HG02970 (cell line): ENCODE data around the gene SCCPDH.
"Not testable (repeated sequence)": the region's sequence is repeated elsewhere in the genome, so short reads cannot be mapped to it uniquely, and the experiment has no call there.

ENCODE experiments used
- ATAC-seq: cut with Tn5 transposase; IDR thresholded peaks from one replicate; pipeline ENCODE4 v1.9.1; 2021; ENCODE audit warnings: mild to moderate bottlenecking, moderate library complexity, moderate number of reproducible peaks; ENCODE audit not compliant: unreplicated experiment, low FRiP score

SCCPDH gene

DNA sequence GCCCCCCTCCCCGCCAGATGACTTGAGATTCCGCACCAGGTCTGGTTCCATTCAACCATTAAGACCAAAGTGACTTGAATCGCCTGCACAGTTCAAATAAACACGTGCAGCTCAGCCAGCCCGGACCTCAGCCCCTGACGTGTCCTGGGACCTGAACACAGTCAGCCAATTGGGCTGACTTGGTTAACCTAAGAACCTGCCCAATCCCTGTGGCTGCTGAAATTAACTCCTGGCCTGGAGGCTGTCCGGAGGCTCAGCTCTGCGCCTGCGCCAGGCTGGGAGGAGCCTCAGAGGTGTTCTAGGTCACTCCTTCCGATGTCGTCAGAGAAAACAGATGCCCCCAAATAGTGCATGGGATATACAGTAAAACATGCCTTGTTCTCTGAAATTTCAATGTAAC lies 73.4 kb downstream of the SCCPDH start:
- ATAC-seq = no peak

DNA sequence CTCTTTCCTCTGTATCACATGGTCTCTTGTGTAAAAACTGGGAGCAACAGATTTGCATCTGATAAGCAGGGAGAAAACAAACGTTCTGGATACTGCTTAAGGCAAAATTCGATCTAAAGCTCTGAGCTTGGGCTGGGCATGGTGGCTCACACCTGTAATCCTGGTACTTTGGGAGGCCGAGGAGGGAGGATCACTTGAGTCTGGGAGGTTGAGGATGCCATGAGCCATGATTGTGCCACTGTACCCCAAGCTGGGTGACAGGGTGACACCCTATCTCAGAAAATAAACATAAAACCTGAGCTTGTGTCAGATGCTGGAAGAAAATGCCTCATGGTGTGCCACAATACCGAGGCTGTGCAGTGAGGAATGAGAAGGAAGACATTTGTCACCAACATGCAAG lies 73.9 kb downstream of the SCCPDH start:
- ATAC-seq = no peak

- ATAC-seq = no peak
Observed at GRCh38 chr1:246798606-246799496, 74.6 kb downstream of the SCCPDH start.

DNA sequence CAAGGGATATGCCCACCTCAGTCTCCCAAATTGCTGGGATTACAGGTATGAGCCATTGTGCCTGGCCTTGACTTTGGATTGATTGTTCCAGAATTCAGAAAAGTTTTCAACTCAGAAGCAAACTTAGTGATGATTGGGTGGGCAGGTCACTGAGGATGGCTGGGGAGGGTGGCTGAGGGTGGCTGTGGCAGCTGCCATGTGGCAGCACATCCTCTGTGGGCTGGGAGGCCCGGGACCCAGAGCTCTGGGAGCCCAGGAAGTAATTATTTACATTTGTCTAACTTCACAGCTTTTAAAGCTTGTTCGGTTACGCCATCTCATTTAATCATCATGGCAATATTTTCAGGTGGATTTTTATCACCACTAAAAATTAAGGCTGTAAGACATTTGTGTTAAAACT lies 76.1 kb downstream of the SCCPDH start:
- no peak for ATAC-seq

- no peak for ATAC-seq
Observed at GRCh38 chr1:246800756-246801155, 76.5 kb downstream of the SCCPDH start.

- no peak for ATAC-seq
Observed at GRCh38 chr1:246801241-246802020, 77.2 kb downstream of the SCCPDH start.

GRCh38 chr1:246803373-246803772 lies 79.2 kb downstream of the SCCPDH start:
- no peak for ATAC-seq

GRCh38 chr1:246803883-246804282 lies 79.7 kb downstream of the SCCPDH start:
- ATAC-seq = no peak

DNA sequence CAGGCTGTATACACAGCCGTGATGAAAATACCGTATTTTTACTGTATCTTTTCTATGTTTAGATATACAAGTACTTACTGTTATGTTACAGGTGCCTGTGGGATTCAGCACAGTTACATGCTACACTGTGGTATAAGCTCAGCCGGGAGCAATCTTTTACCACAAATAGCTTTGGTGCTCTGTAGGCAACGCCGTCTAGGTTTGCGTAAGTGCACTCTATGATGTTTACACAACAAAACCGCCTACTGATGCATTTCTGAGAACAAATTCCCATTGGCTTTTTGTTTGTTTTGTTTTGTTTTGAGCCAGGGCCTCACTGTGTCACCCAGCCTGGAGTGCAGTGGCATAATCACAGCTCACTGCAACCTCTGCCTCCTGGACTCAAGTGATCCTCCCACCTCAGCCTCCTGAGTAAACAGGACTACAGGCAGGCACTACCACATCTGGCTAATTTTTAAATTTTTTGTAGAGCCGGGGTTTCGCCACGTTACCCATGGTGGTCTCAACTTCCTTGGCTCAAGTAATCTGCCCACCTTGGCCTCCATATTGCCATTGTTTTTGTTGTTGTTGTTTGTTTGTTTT lies 81.0 kb downstream of the SCCPDH start:
- no peak for ATAC-seq

GRCh38 chr1:246809473-246809872 lies 85.3 kb downstream of the SCCPDH start:
- no peak for ATAC-seq

GRCh38 chr1:246811985-246812384 lies 87.8 kb downstream of the SCCPDH start:
- no peak for ATAC-seq

- ATAC-seq = not testable (repeated sequence)
Observed at GRCh38 chr1:246813325-246813724, 89.1 kb downstream of the SCCPDH start.

DNA sequence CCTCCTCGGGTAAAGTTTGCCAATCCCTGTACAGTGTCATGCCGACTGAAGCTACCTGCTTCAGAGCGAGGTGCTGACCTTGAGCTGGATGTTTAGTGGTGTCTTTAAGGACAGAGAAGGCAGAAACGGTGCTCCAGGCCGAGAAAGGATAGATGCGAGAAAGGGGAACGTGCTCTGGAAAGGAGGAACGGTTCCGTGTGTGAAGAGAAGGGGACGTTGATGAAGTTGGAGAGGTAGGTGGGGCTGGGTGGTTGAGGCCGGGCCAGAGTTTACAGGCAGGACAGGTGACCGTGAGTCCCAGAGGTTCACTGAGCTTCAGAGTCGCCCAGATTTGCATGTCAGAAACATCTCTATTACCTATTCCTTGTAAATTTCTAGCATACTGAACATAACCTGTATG lies 90.7 kb downstream of the SCCPDH start:
- ATAC-seq = no peak

GRCh38 chr1:246815693-246816270 lies 91.6 kb downstream of the SCCPDH start:
- no peak for ATAC-seq
